Neural cell (in vitro differentiated cells): Measurements from ENCODE around the gene TPST1.

ENCODE experiments used
- EZH2 ChIP-seq: fragments of 200-600, 300-800 bp; shearing (Covaris generic), sonication (generic); IDR thresholded peaks from 2 replicates; pipeline ENCODE4 v1.6.1; 2014; ENCODE audit warnings: antibody characterized with exemption, low read length, borderline replicate concordance, mild to moderate bottlenecking; ENCODE audit not compliant: insufficient read depth, poor library complexity, severe bottlenecking
- MXI1 ChIP-seq: fragments of 450-650 bp; conservative IDR thresholded peaks from 2 replicates; pipeline ENCODE4 v1.6.1; 2014; ENCODE audit warnings: antibody characterized with exemption, mild to moderate bottlenecking; ENCODE audit not compliant: poor library complexity, severe bottlenecking
- POLR2AphosphoS5 ChIP-seq: IDR thresholded peaks from 2 replicates; pipeline ENCODE4 v1.6.1; 2012
- RAD21 ChIP-seq: fragments of 450-650 bp; conservative IDR thresholded peaks from 2 replicates; pipeline ENCODE4 v1.6.1; 2014; ENCODE audit warnings: antibody characterized with exemption, mild to moderate bottlenecking, moderate library complexity
- REST ChIP-seq: IDR thresholded peaks from 2 replicates; pipeline ENCODE4 v1.6.1; 2012; ENCODE audit warnings: borderline replicate concordance
- TF ChIP-seq, protein P1 (sequence below): fragments of 450-650 bp; IDR thresholded peaks from 2 replicates; pipeline ENCODE4 v1.5.1; 2014; ENCODE audit warnings: antibody characterized with exemption, mild to moderate bottlenecking, moderate library complexity; ENCODE audit not compliant: poor library complexity, severe bottlenecking

DNA sequence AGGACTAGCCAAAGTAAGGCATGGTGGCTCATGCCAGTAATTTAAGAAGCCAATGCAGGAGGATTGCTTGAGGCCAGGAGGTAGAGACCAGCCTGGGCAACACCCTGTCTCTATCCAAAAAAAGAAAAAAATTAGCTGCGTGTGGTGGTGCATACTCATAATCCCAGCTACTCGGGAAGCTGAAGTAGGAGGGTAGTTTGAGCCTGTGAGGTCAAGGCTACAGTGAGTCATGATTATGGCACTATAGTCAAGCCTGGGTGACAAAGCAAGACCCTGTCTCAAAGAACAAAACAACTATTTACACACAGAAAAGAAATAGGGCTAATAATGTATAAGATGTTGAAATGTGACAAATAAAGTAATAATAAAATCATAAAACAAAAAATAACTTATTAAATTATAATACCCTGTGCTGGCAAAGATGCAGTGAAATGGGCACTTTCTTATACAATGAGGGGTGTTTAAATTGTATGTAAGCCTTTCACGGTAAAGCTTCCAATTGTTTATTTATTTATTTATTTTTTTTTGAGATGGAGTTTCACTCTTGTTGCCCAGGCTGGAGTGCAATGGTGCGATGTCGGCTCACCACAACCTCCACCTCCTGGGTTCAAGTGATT, 175.2 kb downstream of the TPST1 start:
- TF ChIP-seq RAD21 (no peak), MXI1 (no peak), REST (no peak), POLR2AphosphoS5 (no peak), EZH2 (no peak)
- TF ChIP-seq, protein P1, sequence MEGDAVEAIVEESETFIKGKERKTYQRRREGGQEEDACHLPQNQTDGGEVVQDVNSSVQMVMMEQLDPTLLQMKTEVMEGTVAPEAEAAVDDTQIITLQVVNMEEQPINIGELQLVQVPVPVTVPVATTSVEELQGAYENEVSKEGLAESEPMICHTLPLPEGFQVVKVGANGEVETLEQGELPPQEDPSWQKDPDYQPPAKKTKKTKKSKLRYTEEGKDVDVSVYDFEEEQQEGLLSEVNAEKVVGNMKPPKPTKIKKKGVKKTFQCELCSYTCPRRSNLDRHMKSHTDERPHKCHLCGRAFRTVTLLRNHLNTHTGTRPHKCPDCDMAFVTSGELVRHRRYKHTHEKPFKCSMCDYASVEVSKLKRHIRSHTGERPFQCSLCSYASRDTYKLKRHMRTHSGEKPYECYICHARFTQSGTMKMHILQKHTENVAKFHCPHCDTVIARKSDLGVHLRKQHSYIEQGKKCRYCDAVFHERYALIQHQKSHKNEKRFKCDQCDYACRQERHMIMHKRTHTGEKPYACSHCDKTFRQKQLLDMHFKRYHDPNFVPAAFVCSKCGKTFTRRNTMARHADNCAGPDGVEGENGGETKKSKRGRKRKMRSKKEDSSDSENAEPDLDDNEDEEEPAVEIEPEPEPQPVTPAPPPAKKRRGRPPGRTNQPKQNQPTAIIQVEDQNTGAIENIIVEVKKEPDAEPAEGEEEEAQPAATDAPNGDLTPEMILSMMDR = no peak
